AG09309 (cell line): ENCODE measurements around the gene GPATCH4.

Experiments
- DNase-seq: peaks from one replicate; pipeline ENCODE4 v3.0.0-alpha.2; 2010; ENCODE audit warnings: low read depth
- H3K4me3 ChIP-seq: 2 replicates; pipeline ENCODE4 v1.5.1; 2011; ENCODE audit warnings: mild to moderate bottlenecking, low read depth, low read length, moderate library complexity; ENCODE audit not compliant: control insufficient read depth
- CTCF ChIP-seq: IDR thresholded peaks from 2 replicates; pipeline ENCODE4 v1.5.1; 2011; ENCODE audit warnings: mild to moderate bottlenecking, low read depth, low read length, inconsistent platforms; ENCODE audit not compliant: insufficient read depth, control insufficient read depth; ENCODE audit errors: missing control alignments

Gene GPATCH4

GRCh38 chr1:156598125-156598524 is 3.2 kb downstream of the GPATCH4 start:
- DNase-seq: no peak
- no peak for TF ChIP-seq CTCF
- H3K4me3 ChIP-seq: no peak overlapping the region

GRCh38 chr1:156596426-156596825 is 4.9 kb downstream of the GPATCH4 start:
- H3K4me3 ChIP-seq: no peak overlapping the region
- no peak for TF ChIP-seq CTCF
- DNase-seq: no peak

GRCh38 chr1:156595016-156595415 is 6.3 kb downstream of the GPATCH4 start:
- no peak overlapping the region for H3K4me3 ChIP-seq
- TF ChIP-seq CTCF: no peak
- no peak for DNase-seq

GRCh38 chr1:156594190-156594589 is 7.1 kb downstream of the GPATCH4 start:
- H3K4me3 ChIP-seq: no peak overlapping the region
- no peak for DNase-seq
- no peak for TF ChIP-seq CTCF

- no peak for DNase-seq
- no peak for TF ChIP-seq CTCF
Measured at GRCh38 chr1:156593661-156593989, 7.7 kb downstream of the GPATCH4 start.

GRCh38 chr1:156592910-156593660 is 8.2 kb downstream of the GPATCH4 start:
- no peak for DNase-seq
- no peak overlapping the region for H3K4me3 ChIP-seq
- no peak for TF ChIP-seq CTCF

More at GRCh38 chr1:156593661-156593989, 7.7 kb downstream of the GPATCH4 start:
- no peak overlapping the region for H3K4me3 ChIP-seq
